ENCODE data around the gene CLSTN2. TPM values are rescaled to one million over a fixed set of nuclear protein-coding genes. Genes with fewer than 3 reads are reported as not detected.

CLSTN2 gene
- total RNA-seq, 1 experiment from 2014 or later = not detected

DNA sequence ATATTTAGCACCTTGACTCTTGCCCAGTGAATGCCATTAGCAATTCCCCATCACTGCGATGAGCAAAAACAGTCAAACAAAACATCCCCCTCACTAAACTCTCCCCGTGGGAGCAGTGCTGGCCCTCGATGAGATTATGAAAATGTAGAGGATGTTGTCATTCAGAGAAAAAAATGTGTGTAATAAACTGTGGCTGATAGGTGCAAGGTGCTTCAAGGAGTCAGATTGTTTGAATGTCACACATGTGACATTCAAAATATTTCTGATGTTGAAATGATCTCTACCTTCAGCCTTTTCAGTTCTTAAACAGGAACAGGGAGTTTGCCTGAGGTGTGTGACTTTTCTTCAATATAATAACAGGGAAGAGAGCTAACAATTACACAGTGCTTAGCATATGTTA, 461.1 kb downstream of the CLSTN2 start:
- ATAC-seq = no peak
- no peak overlapping the region for H2AFZ ChIP-seq (ENCODE audit: low read length)
- BruUV-seq (replicated peaks) = no TSS peak
- ChIA-PET CTCF (no interaction called here), POLR2A (ENCODE audit: unreplicated experiment) (no interaction called here)
- no peak overlapping the region for H3K27ac ChIP-seq (ENCODE audit: low read length)
- no peaks in the 10 kb centered on the region for H3K9me3 ChIP-seq (ENCODE audit: low read length)
- H4K20me1 ChIP-seq (ENCODE audit: low read length) = no peaks in the 10 kb centered on the region
- no peak overlapping the region for H3K9ac ChIP-seq (ENCODE audit: low read length)
- no peak for DNase-seq
- TF ChIP-seq EZH2phosphoT487 (IDR thresholded peaks at IDR 0.05; ENCODE audit: borderline replicate concordance, low read length) = no peak
- TF ChIP-seq, protein P1, sequence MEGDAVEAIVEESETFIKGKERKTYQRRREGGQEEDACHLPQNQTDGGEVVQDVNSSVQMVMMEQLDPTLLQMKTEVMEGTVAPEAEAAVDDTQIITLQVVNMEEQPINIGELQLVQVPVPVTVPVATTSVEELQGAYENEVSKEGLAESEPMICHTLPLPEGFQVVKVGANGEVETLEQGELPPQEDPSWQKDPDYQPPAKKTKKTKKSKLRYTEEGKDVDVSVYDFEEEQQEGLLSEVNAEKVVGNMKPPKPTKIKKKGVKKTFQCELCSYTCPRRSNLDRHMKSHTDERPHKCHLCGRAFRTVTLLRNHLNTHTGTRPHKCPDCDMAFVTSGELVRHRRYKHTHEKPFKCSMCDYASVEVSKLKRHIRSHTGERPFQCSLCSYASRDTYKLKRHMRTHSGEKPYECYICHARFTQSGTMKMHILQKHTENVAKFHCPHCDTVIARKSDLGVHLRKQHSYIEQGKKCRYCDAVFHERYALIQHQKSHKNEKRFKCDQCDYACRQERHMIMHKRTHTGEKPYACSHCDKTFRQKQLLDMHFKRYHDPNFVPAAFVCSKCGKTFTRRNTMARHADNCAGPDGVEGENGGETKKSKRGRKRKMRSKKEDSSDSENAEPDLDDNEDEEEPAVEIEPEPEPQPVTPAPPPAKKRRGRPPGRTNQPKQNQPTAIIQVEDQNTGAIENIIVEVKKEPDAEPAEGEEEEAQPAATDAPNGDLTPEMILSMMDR (conservative IDR thresholded peaks at IDR 0.05; ENCODE audit: low read depth, low read length) = no peak
- no peak for TF ChIP-seq EZH2 (IDR thresholded peaks at IDR 0.05; ENCODE audit: low read length, unreplicated experiment)
- no peak overlapping the region for H3K4me3 ChIP-seq (ENCODE audit: low read length)
- H3K4me1 ChIP-seq (ENCODE audit: insufficient read depth, low read length) = no peaks in the 10 kb centered on the region
- H3K27me3 ChIP-seq (ENCODE audit: low read length) = no peaks in the 10 kb centered on the region
- H3K9me2 ChIP-seq (replicated peaks; ENCODE audit: low read length) = no peaks in the 10 kb centered on the region
- no peak overlapping the region for H3K4me2 ChIP-seq (ENCODE audit: low read length)
- intact Hi-C loops (cut with micrococcal nuclease) = no loop called here
- no peaks in the 10 kb centered on the region for H3F3A ChIP-seq (ENCODE audit: low read length, unreplicated experiment)
- no peaks in the 10 kb centered on the region for H3K36me3 ChIP-seq (ENCODE audit: low read depth, low read length)
- no peaks in the 10 kb centered on the region for H3K79me2 ChIP-seq (ENCODE audit: low read length)

DNA sequence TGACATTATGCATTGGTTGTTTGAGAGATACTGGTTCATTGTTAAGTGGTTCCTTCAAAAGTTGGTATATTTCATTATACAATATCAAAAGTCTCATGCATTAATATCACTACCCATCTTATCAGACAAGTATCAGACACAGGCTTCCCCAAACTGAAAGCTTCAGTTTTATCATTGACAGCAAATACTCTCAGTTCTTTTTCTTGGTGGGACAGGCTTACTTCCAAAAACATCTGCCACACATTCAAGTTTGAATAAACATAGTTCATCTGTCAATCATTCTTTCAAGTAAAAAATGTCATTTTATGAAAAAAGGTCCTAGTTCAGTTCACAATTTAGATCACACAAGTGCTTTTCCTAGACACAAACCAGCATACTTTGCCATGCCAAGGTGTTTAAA, 462.9 kb downstream of the CLSTN2 start:
- H3K4me3 ChIP-seq (ENCODE audit: low read length) = no peak overlapping the region
- no peaks in the 10 kb centered on the region for H4K20me1 ChIP-seq (ENCODE audit: low read length)
- H3K27ac ChIP-seq (ENCODE audit: low read length) = no peak overlapping the region
- H3K27me3 ChIP-seq (ENCODE audit: low read length) = no peaks in the 10 kb centered on the region
- ChIA-PET POLR2A (ENCODE audit: unreplicated experiment) (no interaction called here), CTCF (no interaction called here)
- H3K4me1 ChIP-seq (ENCODE audit: insufficient read depth, low read length) = no peaks in the 10 kb centered on the region
- no peaks in the 10 kb centered on the region for H3K79me2 ChIP-seq (ENCODE audit: low read length)
- no peak overlapping the region for H3K9ac ChIP-seq (ENCODE audit: low read length)
- H2AFZ ChIP-seq (ENCODE audit: low read length) = no peak overlapping the region
- no peak overlapping the region for H3K4me2 ChIP-seq (ENCODE audit: low read length)
- intact Hi-C loops (cut with micrococcal nuclease) = no loop called here
- no peaks in the 10 kb centered on the region for H3K36me3 ChIP-seq (ENCODE audit: low read depth, low read length)
- H3K9me3 ChIP-seq (ENCODE audit: low read length) = no peaks in the 10 kb centered on the region
- ATAC-seq = no peak
- TF ChIP-seq, protein P1 (conservative IDR thresholded peaks at IDR 0.05; ENCODE audit: low read depth, low read length) = no peak
- no peak for TF ChIP-seq EZH2phosphoT487 (IDR thresholded peaks at IDR 0.05; ENCODE audit: borderline replicate concordance, low read length)
- TF ChIP-seq EZH2 (IDR thresholded peaks at IDR 0.05; ENCODE audit: low read length, unreplicated experiment) = no peak
- H3F3A ChIP-seq (ENCODE audit: low read length, unreplicated experiment) = no peaks in the 10 kb centered on the region
- DNase-seq = no peak
- no TSS peak for BruUV-seq (replicated peaks)
- no peaks in the 10 kb centered on the region for H3K9me2 ChIP-seq (replicated peaks; ENCODE audit: low read length)

DNA sequence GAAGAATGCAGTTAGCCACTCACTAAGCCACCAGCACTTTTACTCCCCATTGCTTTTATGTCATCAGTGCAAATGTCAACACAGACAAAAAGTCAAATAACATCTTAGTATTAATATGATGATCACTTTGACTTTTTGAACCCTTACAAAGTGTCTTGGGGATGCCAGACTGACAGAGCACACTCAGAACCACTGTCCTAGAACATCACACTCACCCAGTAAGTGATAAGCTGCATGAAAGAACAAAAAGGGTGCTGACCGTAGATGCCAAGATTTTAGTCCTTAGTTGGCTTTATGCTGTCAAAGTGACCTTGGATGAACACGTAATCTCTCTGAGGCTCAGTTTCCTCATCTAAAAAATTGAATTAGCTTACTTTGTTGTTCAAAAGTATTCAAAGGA, 463.4 kb downstream of the CLSTN2 start:
- no peak for ATAC-seq
- H3K9ac ChIP-seq (ENCODE audit: low read length) = no peak overlapping the region
- H4K20me1 ChIP-seq (ENCODE audit: low read length) = no peaks in the 10 kb centered on the region
- ChIA-PET POLR2A (ENCODE audit: unreplicated experiment) (no interaction called here), CTCF (no interaction called here)
- DNase-seq = no peak
- H3K27ac ChIP-seq (ENCODE audit: low read length) = no peak overlapping the region
- intact Hi-C loops (cut with micrococcal nuclease) = no loop called here
- no peaks in the 10 kb centered on the region for H3K9me3 ChIP-seq (ENCODE audit: low read length)
- no peak overlapping the region for H3K4me3 ChIP-seq (ENCODE audit: low read length)
- TF ChIP-seq EZH2 (IDR thresholded peaks at IDR 0.05; ENCODE audit: low read length, unreplicated experiment) = no peak
- TF ChIP-seq, protein P1 (conservative IDR thresholded peaks at IDR 0.05; ENCODE audit: low read depth, low read length) = no peak
- no peak for TF ChIP-seq EZH2phosphoT487 (IDR thresholded peaks at IDR 0.05; ENCODE audit: borderline replicate concordance, low read length)
- H3K36me3 ChIP-seq (ENCODE audit: low read depth, low read length) = no peaks in the 10 kb centered on the region
- no peak overlapping the region for H2AFZ ChIP-seq (ENCODE audit: low read length)
- H3F3A ChIP-seq (ENCODE audit: low read length, unreplicated experiment) = no peaks in the 10 kb centered on the region
- H3K79me2 ChIP-seq (ENCODE audit: low read length) = no peaks in the 10 kb centered on the region
- no peaks in the 10 kb centered on the region for H3K4me1 ChIP-seq (ENCODE audit: insufficient read depth, low read length)
- H3K4me2 ChIP-seq (ENCODE audit: low read length) = no peak overlapping the region
- H3K9me2 ChIP-seq (replicated peaks; ENCODE audit: low read length) = no peaks in the 10 kb centered on the region
- H3K27me3 ChIP-seq (ENCODE audit: low read length) = no peaks in the 10 kb centered on the region
- no TSS peak for BruUV-seq (replicated peaks)

All from PC-3 (cell line).